UCSD-AML1 (cell line): ENCODE data around the gene GNAI2.
"Not testable (repeated sequence)": the region's sequence is repeated elsewhere in the genome, so short reads cannot be mapped to it uniquely, and the experiment has no call there.

Source experiments
- DNase-seq: peaks from one replicate; lab custom pipeline; 2025; ENCODE audit not compliant: unreplicated experiment; lab: John Stamatoyannopoulos, UW

GNAI2 gene

GRCh38 chr3:50204804-50205412 lies 31.1 kb upstream of the GNAI2 start, which contains the start of gene SLC38A3:
TSS of gene SLC38A3 (plus strand) at chr3:50205271. CDS start at chr3:50214200, 8,929 bp downstream.
- no peak for DNase-seq

- DNase-seq: peak; percentile 22
Measured at GRCh38 chr3:50205413-50206276, 30.4 kb upstream of the GNAI2 start.

GRCh38 chr3:50207359-50208042 lies 28.5 kb upstream of the GNAI2 start:
- no peak for DNase-seq

DNA sequence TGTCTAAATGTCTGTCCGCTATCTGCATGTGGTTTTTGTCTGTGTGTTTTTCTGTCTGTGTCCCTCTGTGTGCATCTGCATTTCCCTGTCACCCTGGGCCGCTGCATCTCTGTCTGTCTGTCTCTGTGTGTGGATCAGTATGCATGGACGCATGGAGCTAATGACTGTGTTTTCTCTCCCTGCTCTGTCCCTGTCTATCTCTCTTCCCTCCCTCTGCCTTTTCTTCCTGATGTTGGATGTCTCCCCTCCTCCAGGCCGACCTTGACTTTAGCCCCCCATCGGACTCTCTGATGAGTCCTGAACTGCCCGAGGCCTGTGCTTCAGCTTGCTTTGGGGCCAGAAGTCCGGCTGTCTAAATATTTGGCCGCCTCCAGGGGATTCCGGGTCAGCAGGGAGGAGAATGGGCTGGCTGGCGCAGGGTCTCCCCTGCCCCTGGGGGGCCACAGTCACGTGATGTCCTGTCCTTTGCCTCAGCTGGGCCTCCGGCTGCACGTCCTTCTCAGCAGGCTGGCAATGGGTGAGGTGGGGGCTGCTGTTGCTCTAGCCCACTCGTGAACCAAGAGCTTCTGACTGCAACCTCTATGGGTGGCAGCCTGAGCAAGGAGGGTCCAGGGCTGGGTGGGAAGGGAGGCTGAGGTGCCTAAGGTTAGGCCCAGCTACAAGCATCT lies 27.2 kb upstream of the GNAI2 start:
- no peak for DNase-seq

DNA sequence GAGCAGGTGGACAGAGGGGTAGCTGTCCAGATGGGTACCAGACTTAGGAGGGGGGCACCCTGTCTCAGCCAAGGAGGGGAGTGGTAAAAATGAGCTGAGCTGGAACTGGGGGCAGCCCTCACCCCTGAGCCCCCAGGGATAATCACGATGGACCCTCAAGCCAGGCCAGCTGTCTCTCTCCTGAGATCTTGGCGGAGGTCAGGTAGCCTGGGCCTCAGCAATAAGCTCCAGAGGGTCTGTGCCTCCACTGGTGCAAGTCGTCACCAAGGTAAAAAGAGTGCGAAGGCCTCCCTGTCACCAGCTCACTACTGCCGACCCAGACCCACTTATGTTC lies 25.9 kb upstream of the GNAI2 start:
- DNase-seq: no peak

- DNase-seq: no peak
Measured at GRCh38 chr3:50210510-50211367, 25.3 kb upstream of the GNAI2 start.

DNA sequence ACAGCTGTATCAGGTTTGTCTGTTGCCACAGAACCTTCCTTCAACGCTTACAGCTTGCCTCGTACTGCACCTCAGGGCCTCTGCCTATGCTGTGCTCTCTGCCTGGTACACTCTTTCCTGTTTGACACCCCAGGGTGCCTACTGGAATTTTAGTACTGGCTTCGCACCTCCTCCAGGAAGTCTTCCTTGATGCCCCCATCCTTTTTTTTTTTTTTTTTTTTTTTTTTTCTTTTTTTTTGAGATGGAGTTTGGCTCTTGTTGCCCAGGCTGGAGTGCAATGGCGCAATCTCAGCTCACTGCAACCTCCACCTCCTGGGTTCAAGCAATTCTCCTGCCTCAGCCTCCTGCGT lies 24.7 kb upstream of the GNAI2 start:
- DNase-seq: not testable (repeated sequence)

DNA sequence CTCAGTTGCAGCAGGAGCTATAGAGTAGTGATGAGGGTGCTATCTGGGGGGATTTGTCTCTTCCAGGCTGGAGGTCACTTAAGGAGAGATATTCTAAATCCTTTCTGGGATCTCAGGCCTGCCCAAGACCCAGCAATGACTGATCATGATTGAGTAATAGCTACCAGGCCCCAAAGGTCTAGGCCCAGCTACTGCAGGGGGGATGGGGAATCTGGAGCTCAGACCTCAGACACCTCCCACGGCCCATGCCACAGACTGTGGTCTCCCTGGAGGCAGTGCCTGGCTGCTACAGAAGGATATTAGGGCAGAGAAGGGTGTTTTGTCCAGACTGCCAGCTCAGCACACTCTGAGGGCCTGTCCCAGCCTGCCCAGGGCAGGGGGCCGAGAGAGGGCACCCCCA lies 24.1 kb upstream of the GNAI2 start:
- peak; percentile 44 for DNase-seq

DNA sequence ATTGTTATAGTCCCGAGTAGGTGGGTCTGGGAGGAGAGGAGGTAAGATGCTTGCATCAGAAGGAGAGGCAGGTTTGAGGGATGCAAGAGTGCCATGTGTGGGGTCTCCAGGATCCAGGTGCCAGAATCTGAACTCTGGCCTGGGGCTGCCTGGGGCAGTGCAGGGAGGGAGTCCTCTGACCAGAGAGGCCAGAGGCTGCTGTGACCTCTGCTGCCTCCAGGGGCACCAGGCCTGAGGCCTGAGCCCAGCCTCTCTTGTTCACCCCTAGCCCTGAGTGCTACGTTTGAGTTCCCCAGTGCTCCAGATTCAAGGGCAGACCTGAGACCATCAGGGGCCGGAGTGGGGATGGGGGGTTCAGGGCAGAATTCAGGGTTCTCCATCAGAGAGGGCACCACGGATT lies 23.5 kb upstream of the GNAI2 start:
- DNase-seq: no peak

- no peak for DNase-seq
Measured at GRCh38 chr3:50212971-50213370, 23.0 kb upstream of the GNAI2 start.

GRCh38 chr3:50213373-50213772 lies 22.6 kb upstream of the GNAI2 start:
- no peak for DNase-seq

- no peak for DNase-seq
Measured at GRCh38 chr3:50214824-50215223, 21.2 kb upstream of the GNAI2 start.

DNA sequence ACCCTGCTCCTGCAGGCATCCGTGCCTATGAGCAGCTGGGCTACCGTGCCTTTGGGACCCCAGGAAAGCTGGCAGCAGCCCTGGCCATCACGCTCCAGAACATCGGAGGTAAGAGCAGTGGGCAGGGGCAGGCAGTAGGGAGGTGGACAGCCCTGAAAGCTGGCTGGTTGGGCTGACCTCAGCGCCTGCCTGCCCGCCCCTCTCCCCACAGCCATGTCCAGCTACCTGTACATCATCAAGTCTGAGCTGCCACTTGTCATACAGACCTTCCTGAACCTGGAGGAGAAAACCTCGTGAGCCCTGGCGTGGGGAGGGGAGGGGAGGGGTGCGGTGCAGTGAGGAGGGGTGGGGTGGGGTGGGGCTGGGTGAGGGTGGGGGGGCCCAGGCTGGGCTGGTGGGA lies 20.5 kb upstream of the GNAI2 start:
- no peak for DNase-seq

- DNase-seq: no peak
Measured at GRCh38 chr3:50217681-50218080, 18.3 kb upstream of the GNAI2 start.

- no peak for DNase-seq
Measured at GRCh38 chr3:50218448-50218847, 17.6 kb upstream of the GNAI2 start.

DNA sequence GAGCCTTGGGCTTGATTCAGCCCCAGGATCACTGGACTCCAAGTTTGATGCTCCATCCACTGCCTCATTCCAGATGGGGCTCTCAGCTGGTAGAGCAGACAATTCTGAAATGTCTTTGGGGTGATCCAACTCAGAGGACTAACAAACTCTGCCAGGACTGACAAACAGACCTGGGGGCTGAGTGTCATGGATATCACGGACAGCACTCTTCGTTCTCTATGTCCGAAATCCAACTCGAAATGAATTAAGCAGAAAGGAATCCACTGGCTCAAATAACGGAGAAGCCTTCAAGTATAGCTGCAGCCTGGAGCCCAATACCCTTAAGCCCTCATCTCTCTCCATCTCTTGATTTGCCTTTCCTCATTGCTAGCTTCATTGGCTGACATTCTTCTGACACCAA lies 16.7 kb upstream of the GNAI2 start:
- DNase-seq: no peak

DNA sequence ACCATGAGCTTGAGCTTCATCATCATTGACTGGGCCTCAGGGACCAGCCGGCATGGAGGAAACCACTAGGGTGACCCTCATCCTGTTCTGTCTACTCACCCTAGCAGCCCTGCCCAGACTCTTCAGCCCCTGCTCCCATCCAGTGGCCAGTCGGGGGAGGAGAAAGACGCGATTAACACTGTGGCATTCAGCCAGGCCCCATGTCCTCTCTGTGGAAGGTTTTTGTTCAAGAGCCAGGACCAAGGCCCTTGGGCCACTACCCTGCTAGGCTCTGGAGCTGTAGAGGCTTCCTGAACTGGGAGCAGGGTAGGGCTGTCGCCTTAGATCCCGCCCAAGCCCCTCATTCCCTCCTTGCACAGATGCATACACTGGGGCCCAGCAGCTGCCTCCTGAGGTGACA lies 15.9 kb upstream of the GNAI2 start:
- no peak for DNase-seq

- DNase-seq: no peak
Measured at GRCh38 chr3:50221051-50221410, 15.0 kb upstream of the GNAI2 start.

DNA sequence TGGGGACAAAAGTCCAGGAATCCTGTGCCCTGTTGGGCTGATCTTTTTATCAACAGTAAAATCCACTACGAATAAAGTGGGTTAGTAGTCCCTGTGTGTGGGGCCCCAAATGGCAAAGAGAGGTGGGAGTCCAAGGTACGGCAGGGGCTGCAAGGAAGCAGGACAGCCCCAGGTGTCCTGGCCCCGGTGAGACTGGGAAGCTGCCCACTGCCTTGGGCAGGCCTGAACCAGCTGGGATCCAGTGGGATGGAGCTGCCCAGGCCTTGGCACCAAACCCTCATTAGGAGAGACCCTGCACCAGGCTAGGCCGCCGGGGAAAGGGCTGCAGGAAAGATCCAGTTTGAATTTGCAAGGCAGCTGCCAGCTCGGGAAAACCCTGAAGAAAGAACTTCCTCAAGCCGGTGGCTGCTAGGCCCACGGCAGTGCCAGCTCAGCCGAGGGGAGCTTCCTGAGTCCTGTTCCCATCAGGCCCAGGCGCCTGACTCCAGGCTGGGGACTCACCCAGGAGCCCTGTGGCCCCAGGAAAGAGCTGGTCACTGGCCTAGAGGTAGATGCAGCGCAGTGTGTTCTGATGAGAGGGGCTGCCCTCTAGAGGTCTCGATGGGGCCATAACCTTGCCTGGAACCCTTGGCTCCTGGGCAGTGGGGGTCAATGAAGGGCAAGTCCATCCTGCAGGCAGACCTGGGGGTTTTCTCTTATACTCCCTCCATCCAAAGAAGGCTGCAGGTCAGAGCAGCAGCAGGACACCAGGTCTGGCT lies 14.4 kb upstream of the GNAI2 start:
- peak; percentile 56 for DNase-seq

GRCh38 chr3:50222169-50222528 lies 13.9 kb upstream of the GNAI2 start:
- DNase-seq: no peak
